Activated naive CD8-positive, alpha-beta T cell treated with anti-CD3 and anti-CD28 coated beads, Interleukin-2, amount 50 U/mL, for 16 hours (primary cell): ENCODE data around the gene PPT1.

Experiments
- DNase-seq: peaks from one replicate; pipeline ENCODE4 v3.0.0-alpha.2; 2020; ENCODE audit warnings: low read depth, low spot score

PPT1 gene

DNA sequence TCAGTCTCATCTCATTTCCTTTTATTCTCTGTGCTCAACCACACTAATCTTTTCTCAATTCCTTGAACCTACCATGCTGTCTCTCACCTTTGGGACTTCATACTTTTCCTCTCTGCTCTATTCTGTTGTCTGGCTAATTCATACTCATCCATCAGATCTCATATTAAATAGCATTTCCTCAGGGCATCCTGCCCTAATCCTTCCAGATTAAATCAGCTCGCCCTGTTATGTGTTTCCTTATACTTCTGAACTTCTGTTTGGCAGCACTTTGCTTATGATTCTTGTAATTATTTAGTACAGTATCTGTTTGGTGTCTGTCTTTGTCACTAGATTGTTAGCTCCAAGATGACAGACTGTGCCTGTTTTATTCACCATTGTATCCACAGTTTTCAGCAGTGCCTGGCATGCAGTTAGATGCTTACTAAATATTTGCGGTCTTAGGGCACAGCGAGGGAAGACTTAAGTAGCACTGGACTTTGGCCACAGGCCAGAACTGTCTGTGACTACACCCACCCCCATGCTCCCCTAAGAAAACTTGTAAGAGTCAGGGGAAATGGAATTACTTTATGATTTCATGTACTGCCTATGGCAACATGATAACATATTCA is 66.4 kb downstream of the PPT1 start:
- DNase-seq, result no peak

DNA sequence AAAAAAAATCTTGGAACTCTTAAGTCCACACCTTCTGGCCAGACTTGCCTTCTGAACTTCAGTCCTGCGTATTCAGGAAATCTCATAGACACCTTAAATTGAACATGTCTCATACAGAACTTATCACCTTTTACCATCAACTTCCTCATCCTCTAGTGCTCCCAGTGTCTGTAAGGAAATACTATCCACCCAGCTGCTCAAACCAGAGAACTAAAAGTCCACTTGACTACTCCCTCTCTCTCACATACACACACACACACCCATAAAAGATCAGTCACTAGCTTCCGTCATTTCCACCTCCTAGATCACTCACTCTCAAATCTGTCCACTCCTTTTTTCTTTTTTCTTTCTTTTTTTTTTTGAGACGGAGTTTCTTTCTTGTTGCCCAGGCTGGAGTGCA is 67.4 kb downstream of the PPT1 start:
- DNase-seq, result no peak

DNA sequence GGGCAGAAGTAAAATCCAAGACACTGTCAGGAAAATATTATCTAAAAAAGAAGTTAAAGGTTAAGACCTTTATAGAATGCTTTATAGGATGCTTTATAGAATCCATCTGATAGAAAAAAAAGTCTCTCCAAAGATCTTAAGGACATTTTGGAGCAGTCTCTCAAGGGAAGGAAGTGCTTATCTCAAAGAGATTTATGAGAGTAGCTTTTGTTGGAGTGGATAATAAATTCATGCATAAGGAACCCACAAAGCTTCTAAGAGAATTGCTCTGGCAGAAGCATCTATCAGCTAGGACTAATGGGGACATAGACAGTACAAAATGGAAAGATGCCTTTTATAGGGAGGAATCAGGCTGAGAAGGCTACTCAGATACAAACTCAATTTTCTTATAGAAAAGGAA is 69.4 kb downstream of the PPT1 start:
- no peak for DNase-seq

DNA sequence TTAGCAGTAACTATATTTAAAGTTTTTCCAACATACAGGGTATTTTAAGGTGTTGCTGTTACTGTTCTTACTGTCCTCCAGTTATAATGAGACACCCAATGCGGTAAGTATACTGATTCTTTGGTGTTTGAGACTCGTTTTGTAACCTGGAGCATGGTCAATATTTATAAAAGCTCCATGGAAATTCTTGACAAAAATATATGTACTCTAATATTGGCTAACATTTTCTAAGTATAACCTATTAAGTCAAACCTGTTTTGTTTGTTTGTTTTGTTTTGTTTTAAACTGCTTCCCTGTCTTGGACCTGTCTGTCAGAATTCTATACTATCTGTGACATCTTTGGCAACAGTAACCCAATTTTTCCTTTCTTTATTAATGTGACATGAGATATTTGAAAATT is 72.4 kb downstream of the PPT1 start:
- no peak for DNase-seq

DNA sequence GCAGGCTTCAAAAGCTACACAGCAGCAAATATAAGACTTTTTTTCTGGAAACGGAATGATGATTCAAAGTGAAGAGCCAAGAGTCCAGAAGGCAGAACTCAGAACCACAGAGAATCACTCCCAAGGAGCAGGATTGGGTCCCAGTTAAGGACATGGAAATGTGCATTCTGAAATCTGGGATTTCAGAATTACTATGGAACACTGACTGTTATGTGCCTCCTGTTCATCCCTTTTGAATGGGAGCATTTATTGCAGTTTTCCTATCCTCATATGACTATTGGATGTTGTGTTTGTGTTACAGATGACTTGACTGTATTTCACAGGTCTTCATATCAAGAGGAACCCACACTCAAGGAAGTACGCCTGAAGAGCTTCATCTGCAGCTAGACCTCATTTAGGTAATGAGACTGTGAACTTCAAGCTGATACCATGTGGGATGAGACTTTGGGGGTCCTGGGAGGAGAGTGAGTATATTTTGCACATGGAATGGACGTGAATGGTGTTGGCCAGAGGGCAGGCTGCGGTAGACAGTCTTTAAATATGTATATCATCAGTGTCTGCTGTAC is 73.6 kb downstream of the PPT1 start:
- no peak for DNase-seq
